ENCODE results near the gene C3orf18.

DNA sequence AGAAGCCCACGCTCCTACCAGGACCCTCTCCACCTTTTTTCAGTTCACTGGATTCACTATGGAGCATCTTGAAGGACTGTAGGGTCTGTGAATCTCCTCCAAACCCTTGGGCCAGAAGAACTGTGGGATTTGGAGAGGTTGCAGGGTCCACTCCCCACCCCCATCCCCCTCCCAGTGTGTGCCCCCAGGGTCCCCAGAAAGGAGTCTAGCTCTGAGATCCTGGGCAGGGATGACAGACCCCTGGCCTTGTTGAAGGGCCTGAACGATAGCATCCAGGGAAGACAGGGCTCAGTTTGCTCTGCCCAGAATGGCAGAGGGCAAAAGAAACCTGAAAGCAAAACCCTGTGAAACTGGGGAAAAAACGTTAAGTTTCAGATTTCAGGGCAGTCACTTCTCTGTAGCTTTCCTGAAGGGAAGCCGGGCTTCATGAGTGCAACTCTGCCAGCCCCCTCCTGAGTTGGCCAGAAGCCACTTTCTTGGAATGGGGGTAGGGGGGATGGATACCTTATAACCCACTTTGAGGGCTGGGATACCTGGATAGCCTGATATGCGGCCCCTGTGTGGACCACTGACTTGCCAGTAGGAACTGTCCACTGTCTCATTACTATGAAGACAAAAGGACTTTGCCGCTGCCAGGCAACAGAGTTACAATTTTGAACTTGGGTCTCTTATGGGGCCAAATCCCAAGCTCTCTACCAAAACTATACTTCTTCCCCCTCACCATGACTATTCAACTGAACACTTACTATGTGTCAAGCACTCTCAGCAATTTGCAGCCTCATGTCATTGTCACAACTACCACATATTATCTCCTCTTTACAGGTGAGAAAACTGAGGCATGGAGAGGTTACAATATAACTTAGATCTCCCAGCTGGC lies 45.7 kb upstream of the C3orf18 start:
- no peak for TF ChIP-seq YY1 (IDR thresholded peaks at IDR 0.05; ENCODE audit: insufficient read depth, insufficient read length)
- no peak for TF ChIP-seq SUZ12 (IDR thresholded peaks at IDR 0.05; ENCODE audit: extremely low read depth, insufficient read depth, insufficient read length)
- no peak for TF ChIP-seq ZNF274 (IDR thresholded peaks at IDR 0.05; ENCODE audit: low read depth, low read length)

Data from NT2/D1 (cell line).